HCT116 (cell line): ENCODE measurements around the gene RCBTB1. TPM values are rescaled to one million over a fixed set of nuclear protein-coding genes. Genes with fewer than 3 reads are reported as not detected.

Source experiments
- ATAC-seq: fragments of 200-7000 bp; cut with Tn5 transposase; 2 replicates; pipeline ENCODE4 v1.9.1; 2020; ENCODE audit warnings: mild to moderate bottlenecking, moderate library complexity
- BruUV-seq: library from RNA; stranded (reverse); fragments of 400-500 nt; replicated peaks from 2 replicates; lab custom pipeline; 2021; lab: Mats Ljungman, UMichigan
- CTCF ChIA-PET: fragments of 300-600 bp; sonication (Branson Sonifier 250); formaldehyde crosslinking; loops from one replicate; lab custom pipeline; 2021; ENCODE audit warnings: antibody characterized with exemption; lab: Charles Lee
- POLR2A ChIA-PET: fragments of 300-600, 350-600 bp; sonication (Branson Sonifier 250); formaldehyde crosslinking; loops from one replicate; lab custom pipeline; 2021; ENCODE audit warnings: antibody characterized with exemption; lab: Charles Lee
- RAD21 ChIA-PET, 2 experiments: fragments of 300-600 bp; sonication (Branson Sonifier 250); formaldehyde crosslinking; loops; one replicate each; lab custom pipeline; 2023; ENCODE audit warnings: low total read pairs in 2 of 2; ENCODE audit not compliant: uncharacterized antibody in 2 of 2, unreplicated experiment in 2 of 2, low non-redundant PET in 1 of 2; lab: Charles Lee
- DNase-seq: peaks from one replicate; pipeline ENCODE4 v3.0.0-alpha.2; 2010; ENCODE audit warnings: low read depth, low spot score
- H2AFZ ChIP-seq: fragments of 200-600 bp; shearing (Covaris generic), sonication (generic); 2 replicates; pipeline ENCODE4 v1.6.1; 2017; ENCODE audit warnings: low read depth, mixed run types, mixed read lengths, antibody characterized with exemption, low read length; ENCODE audit not compliant: poor library complexity, severe bottlenecking
- H3K27ac ChIP-seq: 2 replicates; pipeline ENCODE4 v1.5.1; 2012; ENCODE audit warnings: low read depth, low read length
- H3K27me3 ChIP-seq: fragments of 200-600 bp; sonication (generic); 2 replicates; pipeline ENCODE4 v1.6.1; 2016; ENCODE audit warnings: mixed run types, low read length, mixed read lengths; ENCODE audit not compliant: insufficient read depth
- H3K36me3 ChIP-seq, 2 experiments: fragments of 200-500 bp in 1 of 2; fragments of 200-600 bp in 1 of 2; sonication (Bioruptor generic) in 1 of 2; sonication (generic) in 1 of 2; 2 replicates each; pipeline versions ENCODE4 v1.5.1 to v1.6.1; 2014 to 2016; ENCODE audit warnings: low read length in 2 of 2, inconsistent platforms in 1 of 2, mixed read lengths in 1 of 2, mixed run types in 1 of 2; ENCODE audit not compliant: insufficient read depth in 2 of 2, control insufficient read depth in 1 of 2
- H3K4me1 ChIP-seq, 2 experiments: fragments of 200-600 bp in 1 of 2; sonication (generic) in 1 of 2; 2 replicates each; pipeline versions ENCODE4 v1.5.1 to v1.6.1; 2012 to 2017; ENCODE audit warnings: low read length in 2 of 2, inconsistent platforms in 1 of 2, mild to moderate bottlenecking in 1 of 2, mixed read lengths in 1 of 2, mixed run types in 1 of 2, moderate library complexity in 1 of 2; ENCODE audit not compliant: insufficient read depth in 2 of 2, control insufficient read depth in 1 of 2
- H3K4me2 ChIP-seq: fragments of 200-600 bp; sonication (generic); 2 replicates; pipeline ENCODE4 v1.6.1; 2017; ENCODE audit warnings: mixed run types, low read length, mixed read lengths
- H3K4me3 ChIP-seq, 2 experiments: fragments of 200-600 bp in 1 of 2; sonication (generic) in 1 of 2; replicated peaks in 1 of 2; 2 replicates each; pipeline ENCODE4 v1.5.1; 2011 to 2016; ENCODE audit warnings: low read length in 2 of 2, control low read depth in 1 of 2, low read depth in 1 of 2, mild to moderate bottlenecking in 1 of 2, mixed read lengths in 1 of 2, mixed run types in 1 of 2
- H3K79me2 ChIP-seq: fragments of 200-600 bp; sonication (generic); 2 replicates; pipeline ENCODE4 v1.6.1; 2017; ENCODE audit warnings: mild to moderate bottlenecking, mixed run types, low read length, moderate library complexity, mixed read lengths; ENCODE audit not compliant: insufficient read depth
- H3K9ac ChIP-seq: fragments of 200-600 bp; sonication (generic); 2 replicates; pipeline ENCODE4 v1.6.1; 2016; ENCODE audit warnings: low read length, mixed read lengths
- H3K9me2 ChIP-seq: fragments of 200-600 bp; sonication (generic), shearing (Covaris generic); 2 replicates; pipeline ENCODE4 v1.6.1; 2017; ENCODE audit warnings: mixed run types, mild to moderate bottlenecking, moderate library complexity; ENCODE audit not compliant: insufficient read depth
- H3K9me3 ChIP-seq, 2 experiments: fragments of 200-500 bp in 1 of 2; fragments of 200-600 bp in 1 of 2; sonication (Bioruptor generic) in 1 of 2; sonication (generic) in 1 of 2; 2 replicates each; pipeline ENCODE4 v1.6.1; 2014 to 2017; ENCODE audit warnings: low read length in 2 of 2, mixed read lengths in 2 of 2, inconsistent platforms in 1 of 2, low read depth in 1 of 2, mild to moderate bottlenecking in 1 of 2, mixed run types in 1 of 2, moderate library complexity in 1 of 2; ENCODE audit not compliant: control insufficient read depth in 1 of 2, insufficient read depth in 1 of 2
- H4K20me1 ChIP-seq: fragments of 200-600 bp; sonication (generic), shearing (Covaris generic); 2 replicates; pipeline ENCODE4 v1.6.1; 2017; ENCODE audit warnings: mixed run types, mild to moderate bottlenecking, moderate library complexity; ENCODE audit not compliant: insufficient read depth
- CEBPB ChIP-seq: IDR thresholded peaks from 2 replicates; pipeline ENCODE4 v1.6.1; 2012; ENCODE audit warnings: low read depth
- EGR1 ChIP-seq: IDR thresholded peaks from 2 replicates; pipeline ENCODE4 v1.6.1; 2012; ENCODE audit warnings: low read depth
- ELF1 ChIP-seq: IDR thresholded peaks from 2 replicates; pipeline ENCODE4 v1.6.1; 2012; ENCODE audit warnings: low read depth, borderline replicate concordance
- EZH2 ChIP-seq: fragments of 200-600 bp; sonication (generic); IDR thresholded peaks from 2 replicates; pipeline ENCODE4 v1.6.1; 2017; ENCODE audit warnings: antibody characterized with exemption, mixed run types
- POLR2AphosphoS5 ChIP-seq: IDR thresholded peaks from 2 replicates; pipeline ENCODE4 v1.6.1; 2011; ENCODE audit warnings: mild to moderate bottlenecking, low read depth, low read length, moderate library complexity
- RAD21 ChIP-seq: IDR thresholded peaks from 2 replicates; pipeline ENCODE4 v1.6.1; 2012; ENCODE audit warnings: low read depth, mild to moderate bottlenecking
- SIN3A ChIP-seq: IDR thresholded peaks from 2 replicates; pipeline ENCODE4 v1.6.1; 2012; ENCODE audit warnings: low read depth
- SP1 ChIP-seq: IDR thresholded peaks from 2 replicates; pipeline ENCODE4 v1.6.1; 2012; ENCODE audit warnings: low read depth
- TCF7L2 ChIP-seq: IDR thresholded peaks from 2 replicates; pipeline ENCODE4 v1.7.0; 2011; ENCODE audit warnings: borderline replicate concordance, inconsistent platforms; ENCODE audit not compliant: insufficient read depth, insufficient read length; ENCODE audit errors: extremely low read depth
- YY1 ChIP-seq: IDR thresholded peaks from 2 replicates; pipeline ENCODE4 v1.6.1; 2011; ENCODE audit warnings: low read length, low read depth, moderate library complexity, mild to moderate bottlenecking; ENCODE audit not compliant: insufficient replicate concordance; ENCODE audit errors: extremely low read depth
- ZFX ChIP-seq: fragments of 450-650 bp; IDR thresholded peaks from 2 replicates; pipeline ENCODE4 v1.6.1; 2017
- intact Hi-C: fragments of 100-400 bp; cut with micrococcal nuclease; formaldehyde crosslinking; loops from 2 replicates; pipeline ENCODE4 v1.10.0; 2022
- total RNA-seq: library from RNA; stranded (reverse); gene quantifications from one replicate; pipeline ENCODE4 v1.2.1, GENCODE V29; 2021; ENCODE audit not compliant: unreplicated experiment
- TF ChIP-seq, protein P1 (sequence below), 3 experiments: fragments of 200-600 bp in 1 of 3; sonication (generic) in 1 of 3; IDR thresholded peaks in 2 of 3; conservative IDR thresholded peaks in 1 of 3; 2 replicates each; pipeline ENCODE4 v1.5.1; 2012 to 2017; ENCODE audit warnings: low read depth in 2 of 3, low read length in 2 of 3, antibody characterized with exemption in 1 of 3, borderline replicate concordance in 1 of 3, control low read depth in 1 of 3, mild to moderate bottlenecking in 1 of 3, mixed read lengths in 1 of 3, mixed run types in 1 of 3, moderate library complexity in 1 of 3; ENCODE audit not compliant: insufficient read depth in 1 of 3
- TF ChIP-seq, protein P2 (sequence below): IDR thresholded peaks from 2 replicates; pipeline ENCODE4 v1.6.1; 2012

Gene RCBTB1
- total RNA-seq, 1 experiment from 2014 or later, result 22.2 TPM

DNA sequence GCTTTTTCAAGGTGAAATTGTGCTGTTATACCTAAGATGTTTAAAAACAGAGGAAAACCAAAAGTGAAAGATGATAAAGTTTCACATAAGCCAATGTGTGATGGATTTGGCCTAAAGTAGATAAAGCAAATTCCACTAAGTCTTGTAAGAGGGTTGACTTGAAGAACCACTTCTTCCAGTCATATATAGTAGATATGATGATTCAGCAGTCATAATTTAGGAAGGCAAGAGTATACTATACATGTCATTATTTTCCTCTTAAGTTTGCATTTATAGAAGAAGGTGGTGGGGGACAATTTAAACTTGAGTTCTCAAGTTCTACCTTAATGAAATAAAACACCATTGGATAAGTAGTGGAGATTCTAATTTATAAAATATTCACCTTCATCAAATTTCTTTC lies 52.3 kb downstream of the RCBTB1 start (continued):
- TF ChIP-seq, protein P1, sequence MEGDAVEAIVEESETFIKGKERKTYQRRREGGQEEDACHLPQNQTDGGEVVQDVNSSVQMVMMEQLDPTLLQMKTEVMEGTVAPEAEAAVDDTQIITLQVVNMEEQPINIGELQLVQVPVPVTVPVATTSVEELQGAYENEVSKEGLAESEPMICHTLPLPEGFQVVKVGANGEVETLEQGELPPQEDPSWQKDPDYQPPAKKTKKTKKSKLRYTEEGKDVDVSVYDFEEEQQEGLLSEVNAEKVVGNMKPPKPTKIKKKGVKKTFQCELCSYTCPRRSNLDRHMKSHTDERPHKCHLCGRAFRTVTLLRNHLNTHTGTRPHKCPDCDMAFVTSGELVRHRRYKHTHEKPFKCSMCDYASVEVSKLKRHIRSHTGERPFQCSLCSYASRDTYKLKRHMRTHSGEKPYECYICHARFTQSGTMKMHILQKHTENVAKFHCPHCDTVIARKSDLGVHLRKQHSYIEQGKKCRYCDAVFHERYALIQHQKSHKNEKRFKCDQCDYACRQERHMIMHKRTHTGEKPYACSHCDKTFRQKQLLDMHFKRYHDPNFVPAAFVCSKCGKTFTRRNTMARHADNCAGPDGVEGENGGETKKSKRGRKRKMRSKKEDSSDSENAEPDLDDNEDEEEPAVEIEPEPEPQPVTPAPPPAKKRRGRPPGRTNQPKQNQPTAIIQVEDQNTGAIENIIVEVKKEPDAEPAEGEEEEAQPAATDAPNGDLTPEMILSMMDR (IDR thresholded peaks at IDR 0.05 in 2 of 3, conservative IDR thresholded peaks at IDR 0.05 in 1 of 3; ENCODE audit: borderline replicate concordance in 1 of 3, insufficient read depth in 1 of 3, low read depth in 2 of 3, low read length in 2 of 3), result no peak
- TF ChIP-seq, protein P2, sequence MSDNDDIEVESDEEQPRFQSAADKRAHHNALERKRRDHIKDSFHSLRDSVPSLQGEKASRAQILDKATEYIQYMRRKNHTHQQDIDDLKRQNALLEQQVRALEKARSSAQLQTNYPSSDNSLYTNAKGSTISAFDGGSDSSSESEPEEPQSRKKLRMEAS, result no peak
- TF ChIP-seq YY1 (no peak), ZFX (no peak)

DNA sequence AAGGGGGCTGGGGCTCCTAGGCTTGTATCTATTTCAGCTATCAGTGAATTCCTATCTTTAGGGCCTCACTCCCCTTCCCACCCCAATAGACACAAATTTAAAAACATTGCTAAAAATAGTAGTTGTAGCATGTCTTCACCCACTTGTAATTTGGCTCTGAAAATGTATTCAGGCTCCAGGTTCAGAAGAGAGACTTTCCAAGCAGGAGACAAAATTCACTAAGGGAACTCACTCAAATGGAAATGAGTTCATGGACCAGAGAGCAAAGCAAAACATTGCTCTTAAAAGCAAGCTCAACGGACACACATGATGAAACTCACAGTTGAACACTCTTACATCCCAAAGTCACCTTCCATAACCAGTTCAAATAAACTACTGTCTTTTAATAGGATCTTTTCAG lies 52.8 kb downstream of the RCBTB1 start:
- H3K9ac ChIP-seq, result no peak overlapping the region
- H3K27me3 ChIP-seq, result no peaks in the 10 kb centered on the region
- ATAC-seq (no peak), DNase-seq (no peak)
- H3K4me2 ChIP-seq, result no peak overlapping the region
- no peak overlapping the region for H2AFZ ChIP-seq
- ChIA-PET RAD21 (no interaction called here), CTCF (no interaction called here), POLR2A (no interaction called here)
- no peak overlapping the region for H3K4me3 ChIP-seq
- H3K4me1 ChIP-seq, result no peaks in the 10 kb centered on the region
- no peak overlapping the region for H3K27ac ChIP-seq
- intact Hi-C loops, result no loop called here
- H4K20me1 ChIP-seq, result no peaks in the 10 kb centered on the region
- no peaks in the 10 kb centered on the region for H3K9me2 ChIP-seq
- no TSS peak for BruUV-seq
- H3K9me3 ChIP-seq, result no peaks in the 10 kb centered on the region
- H3K36me3 ChIP-seq, result no peaks in the 10 kb centered on the region; a peak in 1 of 4 replicates
- TF ChIP-seq ELF1, result no peak
- no peak for TF ChIP-seq SIN3A
- no peak for TF ChIP-seq CEBPB
- TF ChIP-seq, protein P1 (IDR thresholded peaks at IDR 0.05 in 2 of 3, conservative IDR thresholded peaks at IDR 0.05 in 1 of 3; ENCODE audit: borderline replicate concordance in 1 of 3, insufficient read depth in 1 of 3, low read depth in 2 of 3, low read length in 2 of 3), result no peak
- no peak for TF ChIP-seq ZFX
- no peak for TF ChIP-seq YY1
- TF ChIP-seq RAD21, result no peak
- TF ChIP-seq POLR2AphosphoS5, result no peak
- no peak for TF ChIP-seq EGR1
- TF ChIP-seq EZH2, result no peak
- TF ChIP-seq SP1, result no peak
- TF ChIP-seq, protein P2, result no peak
- TF ChIP-seq TCF7L2, result no peak
- no peaks in the 10 kb centered on the region for H3K79me2 ChIP-seq
